ENCODE results near the gene SNW1.
"Not testable (repeated sequence)": the region's sequence is repeated elsewhere in the genome, so short reads cannot be mapped to it uniquely, and the experiment has no call there.

Gene SNW1

GRCh38 chr14:77747425-77747824, 13.5 kb downstream of the SNW1 start:
- not testable (repeated sequence) for DNase-seq

GRCh38 chr14:77746064-77746702, 14.8 kb downstream of the SNW1 start:
- DNase-seq: no peak

GRCh38 chr14:77741438-77741837, 19.5 kb downstream of the SNW1 start:
- DNase-seq: no peak

GRCh38 chr14:77738559-77739250, 22.3 kb downstream of the SNW1 start:
- DNase-seq: no peak

GRCh38 chr14:77730976-77731497, 29.9 kb downstream of the SNW1 start:
- DNase-seq: no peak

- DNase-seq: no peak
Observed at GRCh38 chr14:77722301-77722700, 38.7 kb downstream of the SNW1 start.

GRCh38 chr14:77721437-77721836, 39.5 kb downstream of the SNW1 start:
- no peak for DNase-seq

GRCh38 chr14:77717608-77718305, 43.2 kb downstream of the SNW1 start:
- no peak for DNase-seq

GRCh38 chr14:77714926-77715325, 46.0 kb downstream of the SNW1 start:
- no peak for DNase-seq

- DNase-seq: no peak
Observed at GRCh38 chr14:77710364-77710763, 50.6 kb downstream of the SNW1 start.

GRCh38 chr14:77709412-77709811, 51.5 kb downstream of the SNW1 start:
- DNase-seq: no peak

GRCh38 chr14:77708749-77709148, 52.2 kb downstream of the SNW1 start:
- DNase-seq: no peak

GRCh38 chr14:77707724-77708408, 53.1 kb downstream of the SNW1 start, which contains the start of the genes ALKBH1 and SLIRP:
Gene ALKBH1, minus strand, starts transcription at chr14:77708023. Its CDS starts 19 bp downstream, at chr14:77708004.
Gene SLIRP, plus strand, starts transcription at chr14:77708103. Its CDS starts 9 bp downstream, at chr14:77708112.
- peak; percentile 77 to 84 for DNase-seq

GRCh38 chr14:77707355-77707723, 53.6 kb downstream of the SNW1 start:
- DNase-seq: peak in 1 of 2 experiments; percentile 2

GRCh38 chr14:77691259-77691658, 69.7 kb downstream of the SNW1 start:
- no peak for DNase-seq

- no peak for DNase-seq
Observed at GRCh38 chr14:77682158-77682553, 78.8 kb downstream of the SNW1 start.

GRCh38 chr14:77681196-77682157, 79.5 kb downstream of the SNW1 start:
- DNase-seq: no peak

GRCh38 chr14:77674931-77675330, 86.0 kb downstream of the SNW1 start:
- DNase-seq: no peak

GRCh38 chr14:77673193-77673592, 87.8 kb downstream of the SNW1 start:
- no peak for DNase-seq
